ENCODE results near the gene TBX4. TPM values are rescaled to one million over a fixed set of nuclear protein-coding genes. Genes with fewer than 3 reads are reported as not detected.

TBX4 gene
- total and polyA plus RNA-seq, 2 of the 13 experiments (the other 11 are each of a cell fraction or from before 2014, with no cell fraction given) = 0.11 to 1.1 TPM

DNA sequence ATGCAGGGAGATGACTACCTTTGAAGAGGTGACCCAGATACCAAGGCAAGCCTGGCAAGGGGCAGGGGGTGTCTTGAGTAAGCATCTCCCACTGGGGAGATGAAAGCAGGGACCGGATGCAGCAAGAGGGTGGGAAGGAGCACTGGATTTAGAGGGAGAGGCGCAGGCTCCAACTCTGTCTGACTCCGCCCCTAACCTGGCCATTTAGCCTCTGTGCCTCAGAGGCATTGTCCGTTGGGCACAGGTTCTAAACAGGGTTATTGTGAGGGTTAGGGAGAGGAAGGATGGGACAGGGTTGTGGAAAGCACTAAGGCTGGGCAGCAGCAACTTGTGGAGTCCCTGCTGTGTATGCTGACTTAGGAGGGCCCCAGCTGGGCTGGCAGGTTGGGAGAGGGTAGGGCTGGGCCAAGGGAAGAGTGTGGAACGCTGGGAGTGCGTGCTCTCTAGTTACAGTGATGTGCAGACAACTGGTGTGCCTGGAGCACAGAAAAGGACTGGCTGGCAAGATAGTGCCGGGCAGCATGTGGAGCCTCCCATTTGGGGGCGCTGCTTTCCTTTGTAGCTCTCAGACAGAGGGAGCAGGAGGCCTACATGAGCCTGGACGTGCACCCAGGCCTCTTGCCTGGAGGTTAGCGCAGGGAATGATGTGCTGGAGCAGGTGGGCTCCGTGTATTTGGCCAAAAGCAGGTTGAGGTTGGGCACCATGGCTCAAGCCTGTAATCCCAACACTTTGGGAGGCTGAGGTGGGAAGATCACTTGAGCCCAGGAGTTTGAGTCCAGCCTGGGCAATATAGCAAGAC is 26.3 kb upstream of the TBX4 start (continued):
- TF ChIP-seq FOSL1 (CRISPR knock-in tag; IDR thresholded peaks at IDR 0.05; ENCODE audit: borderline replicate concordance) (no peak), TSC22D2 (CRISPR knock-in tag; IDR thresholded peaks at IDR 0.05; ENCODE audit: borderline replicate concordance) (no peak), SP5 (CRISPR knock-in tag; IDR thresholded peaks at IDR 0.05; ENCODE audit: borderline replicate concordance, low read depth) (no peak), NCOA1 (CRISPR knock-in tag; IDR thresholded peaks at IDR 0.05) (no peak), BCL6 (CRISPR knock-in tag; IDR thresholded peaks at IDR 0.05) (no peak), ELF1 (CRISPR knock-in tag; IDR thresholded peaks at IDR 0.05) (0 out of 2 replicates have a peak, but pooled peaks have one; percentile 19), ZNF557 (CRISPR knock-in tag; IDR thresholded peaks at IDR 0.05) (no peak), TGIF2 (CRISPR knock-in tag; IDR thresholded peaks at IDR 0.05) (no peak), HOXD1 (CRISPR knock-in tag; IDR thresholded peaks at IDR 0.05) (no peak), ZBTB8A (CRISPR knock-in tag; IDR thresholded peaks at IDR 0.05; ENCODE audit: borderline replicate concordance, low read depth) (no peak), CBFB (CRISPR knock-in tag; IDR thresholded peaks at IDR 0.05) (0 out of 2 replicates have a peak, but pooled peaks have one; percentile 23), RFX5 (IDR thresholded peaks at IDR 0.05; ENCODE audit: low read depth, low read length) (no peak), RBFOX2 (IDR thresholded peaks at IDR 0.05; ENCODE audit: low read depth, low read length) (no peak), ARNT (IDR thresholded peaks at IDR 0.05) (no peak), MXD4 (CRISPR knock-in tag; IDR thresholded peaks at IDR 0.05) (no peak), CHD2 (IDR thresholded peaks at IDR 0.05; ENCODE audit: low read depth, low read length) (no peak), FLYWCH1 (CRISPR knock-in tag; IDR thresholded peaks at IDR 0.05) (no peak), ZNF20 (CRISPR knock-in tag; IDR thresholded peaks at IDR 0.05) (no peak)
- TF ChIP-seq, protein P1, sequence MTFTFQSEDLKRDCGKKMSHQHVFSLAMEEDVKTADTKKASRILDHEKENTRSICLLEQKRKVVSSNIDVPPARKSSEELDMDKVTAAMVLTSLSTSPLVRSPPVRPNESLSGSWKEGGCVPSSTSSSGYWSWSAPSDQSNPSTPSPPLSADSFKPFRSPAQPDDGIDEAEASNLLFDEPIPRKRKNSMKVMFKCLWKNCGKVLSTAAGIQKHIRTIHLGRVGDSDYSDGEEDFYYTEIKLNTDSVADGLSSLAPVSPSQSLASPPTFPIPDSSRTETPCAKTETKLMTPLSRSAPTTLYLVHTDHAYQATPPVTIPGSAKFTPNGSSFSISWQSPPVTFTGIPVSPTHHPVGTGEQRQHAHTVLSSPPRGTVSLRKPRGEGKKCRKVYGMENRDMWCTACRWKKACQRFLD (CRISPR knock-in tag; IDR thresholded peaks at IDR 0.05; ENCODE audit: borderline replicate concordance) = no peak
- TF ChIP-seq, protein P2, sequence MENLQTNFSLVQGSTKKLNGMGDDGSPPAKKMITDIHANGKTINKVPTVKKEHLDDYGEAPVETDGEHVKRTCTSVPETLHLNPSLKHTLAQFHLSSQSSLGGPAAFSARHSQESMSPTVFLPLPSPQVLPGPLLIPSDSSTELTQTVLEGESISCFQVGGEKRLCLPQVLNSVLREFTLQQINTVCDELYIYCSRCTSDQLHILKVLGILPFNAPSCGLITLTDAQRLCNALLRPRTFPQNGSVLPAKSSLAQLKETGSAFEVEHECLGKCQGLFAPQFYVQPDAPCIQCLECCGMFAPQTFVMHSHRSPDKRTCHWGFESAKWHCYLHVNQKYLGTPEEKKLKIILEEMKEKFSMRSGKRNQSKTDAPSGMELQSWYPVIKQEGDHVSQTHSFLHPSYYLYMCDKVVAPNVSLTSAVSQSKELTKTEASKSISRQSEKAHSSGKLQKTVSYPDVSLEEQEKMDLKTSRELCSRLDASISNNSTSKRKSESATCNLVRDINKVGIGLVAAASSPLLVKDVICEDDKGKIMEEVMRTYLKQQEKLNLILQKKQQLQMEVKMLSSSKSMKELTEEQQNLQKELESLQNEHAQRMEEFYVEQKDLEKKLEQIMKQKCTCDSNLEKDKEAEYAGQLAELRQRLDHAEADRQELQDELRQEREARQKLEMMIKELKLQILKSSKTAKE (CRISPR knock-in tag; IDR thresholded peaks at IDR 0.05; ENCODE audit: borderline replicate concordance) = no peak
- TF ChIP-seq, protein P3, sequence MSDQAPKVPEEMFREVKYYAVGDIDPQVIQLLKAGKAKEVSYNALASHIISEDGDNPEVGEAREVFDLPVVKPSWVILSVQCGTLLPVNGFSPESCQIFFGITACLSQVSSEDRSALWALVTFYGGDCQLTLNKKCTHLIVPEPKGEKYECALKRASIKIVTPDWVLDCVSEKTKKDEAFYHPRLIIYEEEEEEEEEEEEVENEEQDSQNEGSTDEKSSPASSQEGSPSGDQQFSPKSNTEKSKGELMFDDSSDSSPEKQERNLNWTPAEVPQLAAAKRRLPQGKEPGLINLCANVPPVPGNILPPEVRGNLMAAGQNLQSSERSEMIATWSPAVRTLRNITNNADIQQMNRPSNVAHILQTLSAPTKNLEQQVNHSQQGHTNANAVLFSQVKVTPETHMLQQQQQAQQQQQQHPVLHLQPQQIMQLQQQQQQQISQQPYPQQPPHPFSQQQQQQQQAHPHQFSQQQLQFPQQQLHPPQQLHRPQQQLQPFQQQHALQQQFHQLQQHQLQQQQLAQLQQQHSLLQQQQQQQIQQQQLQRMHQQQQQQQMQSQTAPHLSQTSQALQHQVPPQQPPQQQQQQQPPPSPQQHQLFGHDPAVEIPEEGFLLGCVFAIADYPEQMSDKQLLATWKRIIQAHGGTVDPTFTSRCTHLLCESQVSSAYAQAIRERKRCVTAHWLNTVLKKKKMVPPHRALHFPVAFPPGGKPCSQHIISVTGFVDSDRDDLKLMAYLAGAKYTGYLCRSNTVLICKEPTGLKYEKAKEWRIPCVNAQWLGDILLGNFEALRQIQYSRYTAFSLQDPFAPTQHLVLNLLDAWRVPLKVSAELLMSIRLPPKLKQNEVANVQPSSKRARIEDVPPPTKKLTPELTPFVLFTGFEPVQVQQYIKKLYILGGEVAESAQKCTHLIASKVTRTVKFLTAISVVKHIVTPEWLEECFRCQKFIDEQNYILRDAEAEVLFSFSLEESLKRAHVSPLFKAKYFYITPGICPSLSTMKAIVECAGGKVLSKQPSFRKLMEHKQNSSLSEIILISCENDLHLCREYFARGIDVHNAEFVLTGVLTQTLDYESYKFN (CRISPR knock-in tag; conservative IDR thresholded peaks at IDR 0.05) = no peak
- TF ChIP-seq, protein P4, sequence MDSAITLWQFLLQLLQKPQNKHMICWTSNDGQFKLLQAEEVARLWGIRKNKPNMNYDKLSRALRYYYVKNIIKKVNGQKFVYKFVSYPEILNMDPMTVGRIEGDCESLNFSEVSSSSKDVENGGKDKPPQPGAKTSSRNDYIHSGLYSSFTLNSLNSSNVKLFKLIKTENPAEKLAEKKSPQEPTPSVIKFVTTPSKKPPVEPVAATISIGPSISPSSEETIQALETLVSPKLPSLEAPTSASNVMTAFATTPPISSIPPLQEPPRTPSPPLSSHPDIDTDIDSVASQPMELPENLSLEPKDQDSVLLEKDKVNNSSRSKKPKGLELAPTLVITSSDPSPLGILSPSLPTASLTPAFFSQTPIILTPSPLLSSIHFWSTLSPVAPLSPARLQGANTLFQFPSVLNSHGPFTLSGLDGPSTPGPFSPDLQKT (CRISPR knock-in tag; IDR thresholded peaks at IDR 0.05; ENCODE audit: borderline replicate concordance) = no peak
- TF ChIP-seq, protein P5, sequence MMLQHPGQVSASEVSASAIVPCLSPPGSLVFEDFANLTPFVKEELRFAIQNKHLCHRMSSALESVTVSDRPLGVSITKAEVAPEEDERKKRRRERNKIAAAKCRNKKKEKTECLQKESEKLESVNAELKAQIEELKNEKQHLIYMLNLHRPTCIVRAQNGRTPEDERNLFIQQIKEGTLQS (CRISPR knock-in tag; IDR thresholded peaks at IDR 0.05) = no peak

Data from HepG2 (cell line).